Right lobe of liver (tissue), 6 donors: ENCODE measurements around the gene RAB14. TPM values are rescaled to one million over a fixed set of nuclear protein-coding genes. Genes with fewer than 3 reads are reported as not detected.

Experiments used
- ATAC-seq, 4 donors: fragments of 200-7000 bp; cut with Tn5 transposase; one replicate each; pipeline ENCODE4 v1.9.1; 2020; ENCODE audit warnings: mild to moderate bottlenecking in 4 of 4, moderate library complexity in 4 of 4
- DNase-seq, 3 donors: peaks; one replicate each; pipeline ENCODE4 v3.0.0-alpha.2; 2020
- H3K27ac ChIP-seq, 3 donors: fragments of 200-600 bp; one replicate each; pipeline ENCODE4 v1.8.0; 2022
- H3K27me3 ChIP-seq, 2 donors: fragments of 200-600 bp; one replicate each; pipeline ENCODE4 v1.8.0; 2022
- H3K36me3 ChIP-seq, 4 donors: fragments of 200-600 bp; sonication (generic) in 1 of 4; one replicate each; pipeline versions ENCODE4 v1.5.1 to v1.8.0; 2017 to 2022; ENCODE audit warnings: control low read depth in 1 of 4
- H3K4me1 ChIP-seq, 4 donors: fragments of 200-600 bp; sonication (generic) in 1 of 4; one replicate each; pipeline versions ENCODE4 v1.5.1 to v1.8.0; 2017 to 2022; ENCODE audit warnings: control low read depth in 1 of 4
- H3K4me3 ChIP-seq, 3 donors: fragments of 200-600 bp; one replicate each; pipeline ENCODE4 v1.8.0; 2022
- H3K9me3 ChIP-seq, 4 donors: fragments of 200-600 bp; sonication (generic) in 1 of 4; one replicate each; pipeline versions ENCODE4 v1.5.1 to v1.8.0; 2017 to 2022; ENCODE audit warnings: control low read depth in 1 of 4
- POLR2A ChIP-seq: fragments of 450-650 bp; IDR thresholded peaks from one replicate; pipeline ENCODE4 v1.6.1; 2017; ENCODE audit warnings: antibody characterized with exemption, mild to moderate bottlenecking
- WGBS: methylation state at CpG from one replicate; pipeline ENCODE4 v1.1.6; 2018; ENCODE audit warnings: low coverage, low lambda C conversion rate; ENCODE audit not compliant: insufficient coverage; ENCODE audit errors: missing lambda C conversion rate; 5-methylcytosine and 5-hydroxymethylcytosine counted together
- intact Hi-C, 2 donors: fragments of 100-400 bp; cut with DNase I; formaldehyde crosslinking; loops; one replicate each; pipeline versions ENCODE4 v1.11.2 to v1.14.1; 2022
- total RNA-seq, 6 experiments: library from RNA; depleted of rRNA in 2 of 6; stranded (reverse); fragments of >200 nt in 2 of 6; fragmentation: NEBNext Ultra II Directional in 3 of 6; extraction: Animal tissue kit (Norgen Biotek cat#: 25700) in 3 of 6; gene quantifications; one replicate each; pipeline versions ENCODE4 v1.1.0 to v1.2.4, GENCODE V29; 2016 to 2023
- TF ChIP-seq, protein P1 (sequence below), 4 donors: fragments of 200-600 bp in 3 of 4; fragments of 450-650 bp in 1 of 4; IDR thresholded peaks; one replicate each; pipeline versions ENCODE4 v1.5.1 to v1.8.0; 2016 to 2022; ENCODE audit warnings: antibody characterized with exemption in 4 of 4, mild to moderate bottlenecking in 2 of 4
- donor health status: DM: no; HTN: yes; CAD: no.
- donor health status: DM: no; HTN: no; CAD: no.
- donor health status: DM: no; HTN: no; CAD: no.
- donor health status: DM: no; HTN: yes; CAD: no.
- donor health status: DM: no; HTN: yes; CAD: no.

RAB14 gene
- total RNA-seq, 6 experiments from 2014 or later, result 29.0 to 65.1 (median 53.5) TPM

DNA sequence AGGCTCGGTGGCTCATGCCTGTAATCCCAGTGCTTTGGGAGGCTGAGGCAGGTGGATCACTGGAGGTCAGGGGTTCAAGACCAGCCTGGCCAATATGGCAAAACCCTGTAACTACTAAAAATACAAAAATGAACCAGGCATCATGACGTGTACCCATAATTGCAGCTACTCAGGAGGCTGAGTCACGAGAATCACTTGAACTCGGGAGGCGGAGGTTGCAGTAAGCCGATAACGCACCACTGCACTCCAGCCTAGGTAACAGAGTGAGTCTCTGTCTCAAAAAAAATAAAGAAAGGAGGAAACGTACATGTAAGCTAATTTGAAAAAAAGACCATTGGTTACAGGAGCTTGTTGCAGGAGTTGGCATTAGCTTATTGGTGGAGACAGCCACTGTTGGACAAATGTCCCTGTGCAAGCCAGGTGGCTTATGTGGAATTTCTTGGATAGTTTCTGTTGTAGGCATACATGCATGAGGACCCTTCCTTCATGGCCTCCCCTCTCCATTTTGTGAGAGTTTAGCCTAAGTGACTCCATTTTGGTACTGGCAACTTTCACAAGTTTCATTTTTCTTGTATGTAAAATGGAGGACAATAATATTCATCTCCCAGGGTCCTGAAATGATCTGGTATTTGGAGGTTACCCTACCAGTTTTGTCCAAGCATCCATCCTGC lies 16.8 kb upstream of the RAB14 start:
- Histone ChIP-seq H3K4me3 (no peak overlapping the region), H3K27ac (no peak overlapping the region), H3K36me3 (no peaks in the 10 kb centered on the region), H3K4me1 (no peaks in the 10 kb centered on the region), H3K27me3 (no peaks in the 10 kb centered on the region), H3K9me3 (no peaks in the 10 kb centered on the region)
- intact Hi-C loops, result loop anchor here in 1 of 2 donors (10.0 kb wide), 1 partner anchor 176 kb away; no protein-coding TSS in a partner anchor
- ATAC-seq (no peak), DNase-seq (no peak)
- 87% methylated on average over 8 of the region's 8 CpGs for WGBS
- no peak for TF ChIP-seq POLR2A
- TF ChIP-seq, protein P1, sequence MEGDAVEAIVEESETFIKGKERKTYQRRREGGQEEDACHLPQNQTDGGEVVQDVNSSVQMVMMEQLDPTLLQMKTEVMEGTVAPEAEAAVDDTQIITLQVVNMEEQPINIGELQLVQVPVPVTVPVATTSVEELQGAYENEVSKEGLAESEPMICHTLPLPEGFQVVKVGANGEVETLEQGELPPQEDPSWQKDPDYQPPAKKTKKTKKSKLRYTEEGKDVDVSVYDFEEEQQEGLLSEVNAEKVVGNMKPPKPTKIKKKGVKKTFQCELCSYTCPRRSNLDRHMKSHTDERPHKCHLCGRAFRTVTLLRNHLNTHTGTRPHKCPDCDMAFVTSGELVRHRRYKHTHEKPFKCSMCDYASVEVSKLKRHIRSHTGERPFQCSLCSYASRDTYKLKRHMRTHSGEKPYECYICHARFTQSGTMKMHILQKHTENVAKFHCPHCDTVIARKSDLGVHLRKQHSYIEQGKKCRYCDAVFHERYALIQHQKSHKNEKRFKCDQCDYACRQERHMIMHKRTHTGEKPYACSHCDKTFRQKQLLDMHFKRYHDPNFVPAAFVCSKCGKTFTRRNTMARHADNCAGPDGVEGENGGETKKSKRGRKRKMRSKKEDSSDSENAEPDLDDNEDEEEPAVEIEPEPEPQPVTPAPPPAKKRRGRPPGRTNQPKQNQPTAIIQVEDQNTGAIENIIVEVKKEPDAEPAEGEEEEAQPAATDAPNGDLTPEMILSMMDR (IDR thresholded peaks at IDR 0.05), result no peak

DNA sequence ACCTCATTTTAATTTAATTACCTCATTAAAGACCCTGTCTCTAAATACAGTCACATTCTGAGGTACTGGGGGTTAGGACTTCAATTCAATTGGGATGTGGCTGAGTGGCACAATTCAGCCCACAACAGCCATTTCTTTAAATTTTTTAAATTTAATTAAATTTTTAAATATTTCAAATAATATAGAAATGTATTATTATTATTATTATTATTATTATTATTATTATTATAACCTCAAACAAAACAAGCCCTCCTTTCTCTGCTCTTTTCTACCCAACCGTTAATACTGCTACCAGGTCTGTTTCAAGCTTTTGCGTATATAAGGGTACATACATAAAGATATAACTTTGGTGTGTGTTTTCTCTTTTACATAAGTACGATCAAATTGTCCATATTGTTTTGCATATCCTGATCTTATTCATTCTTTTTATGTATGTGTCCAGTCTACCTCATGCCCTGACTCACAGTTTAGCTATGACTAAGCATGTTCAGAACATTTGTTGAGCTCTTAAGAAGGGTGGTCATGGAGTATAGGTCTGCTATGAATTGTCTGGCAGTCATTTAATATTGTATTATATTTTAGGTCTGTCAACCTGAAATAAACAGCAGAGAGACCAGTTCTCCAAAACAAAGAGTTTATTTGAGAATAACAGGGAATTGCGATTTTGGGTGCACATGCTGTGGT lies 16.1 kb upstream of the RAB14 start:
- Histone ChIP-seq H3K4me1 (no peaks in the 10 kb centered on the region), H3K36me3 (no peaks in the 10 kb centered on the region), H3K4me3 (no peak overlapping the region), H3K9me3 (no peaks in the 10 kb centered on the region), H3K27ac (no peak overlapping the region), H3K27me3 (no peaks in the 10 kb centered on the region)
- no peak for TF ChIP-seq POLR2A
- TF ChIP-seq, protein P1 (IDR thresholded peaks at IDR 0.05), result no peak
- ATAC-seq (no peak), DNase-seq (no peak)
- WGBS, result 94% methylated on average over 4 of the region's 4 CpGs
- intact Hi-C loops, result loop anchor here in 1 of 2 donors (10.0 kb wide), 1 partner anchor 177 kb away; no protein-coding TSS in a partner anchor

DNA sequence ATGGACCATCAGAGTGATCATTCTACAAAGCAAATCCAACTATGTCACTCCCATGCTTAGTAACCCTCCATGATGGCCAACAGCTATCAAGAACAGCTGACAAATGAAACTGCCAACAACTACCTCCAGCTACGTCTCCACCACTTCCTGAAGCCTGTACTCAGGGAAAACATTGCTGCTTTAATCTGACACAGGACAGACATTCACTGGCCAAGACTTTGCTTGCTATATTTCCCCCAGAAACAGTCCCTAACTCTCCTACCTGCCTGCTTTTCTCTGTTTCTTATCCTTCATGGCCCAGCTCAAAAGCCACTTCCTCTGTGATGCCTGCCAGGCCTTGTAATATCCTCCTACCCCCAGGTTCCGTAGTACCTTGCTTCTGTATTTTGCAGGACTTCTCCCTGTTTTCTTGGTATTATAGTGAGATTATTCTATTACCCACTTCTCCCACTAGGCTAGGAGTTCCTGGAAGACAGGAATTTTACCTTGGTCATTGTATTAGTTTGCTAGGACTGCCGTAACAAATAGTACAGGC lies 14.7 kb upstream of the RAB14 start:
- no peaks in the 10 kb centered on the region for H3K36me3 ChIP-seq
- no peaks in the 10 kb centered on the region for H3K4me1 ChIP-seq
- H3K27me3 ChIP-seq, result no peaks in the 10 kb centered on the region
- H3K9me3 ChIP-seq, result no peaks in the 10 kb centered on the region
- H3K27ac ChIP-seq, result no peak overlapping the region
- ATAC-seq (no peak), DNase-seq (no peak)
- intact Hi-C loops, result loop anchor here in 1 of 2 donors (10.0 kb wide), 1 partner anchor 178 kb away; no protein-coding TSS in a partner anchor
- WGBS, result 79% methylated on average over 2 of the region's 3 CpGs
- TF ChIP-seq POLR2A, result no peak
- TF ChIP-seq, protein P1 (IDR thresholded peaks at IDR 0.05), result no peak
- no peak overlapping the region for H3K4me3 ChIP-seq

DNA sequence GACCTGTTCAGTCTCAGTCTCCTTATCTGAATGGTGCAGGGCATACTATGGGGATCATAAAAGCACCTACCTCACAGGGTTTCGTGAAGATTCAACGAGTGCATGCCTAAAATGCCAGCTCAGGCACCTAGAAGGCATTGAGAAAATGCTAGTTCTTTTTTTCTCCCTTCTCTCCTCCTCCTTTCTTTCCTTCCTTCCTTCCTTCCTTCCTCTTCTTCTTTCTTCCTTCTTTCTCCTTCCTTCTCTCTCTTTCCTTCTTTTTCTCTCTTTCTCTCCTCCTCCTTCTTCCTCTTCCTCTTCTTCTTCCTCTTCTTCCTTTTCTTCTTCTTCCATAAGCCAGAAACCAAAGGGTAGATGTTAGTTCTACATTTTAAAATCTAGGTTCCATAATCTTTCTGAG lies 12.3 kb upstream of the RAB14 start:
- ATAC-seq (no peak), DNase-seq (no peak)
- WGBS, result 92% methylated on average over 2 of the region's 2 CpGs
- TF ChIP-seq, protein P1 (IDR thresholded peaks at IDR 0.05), result no peak
- TF ChIP-seq POLR2A, result no peak
- intact Hi-C loops, result loop anchor here in 1 of 2 donors (10.0 kb wide), 1 partner anchor 181 kb away; no protein-coding TSS in a partner anchor
- Histone ChIP-seq H3K9me3 (no peaks in the 10 kb centered on the region), H3K4me1 (no peaks in the 10 kb centered on the region), H3K36me3 (no peaks in the 10 kb centered on the region), H3K27me3 (no peaks in the 10 kb centered on the region), H3K4me3 (no peak overlapping the region), H3K27ac (no peak overlapping the region)
